Stimulated activated CD4-positive, alpha-beta T cell treated with anti-CD3 and anti-CD28 coated beads, Interleukin-12 subunit alpha, Interleukin-12 subunit beta, amount 100 ng/mL, for 4 hours (primary cell): ENCODE measurements around the gene OLA1.

ENCODE experiments used
- DNase-seq: peaks from one replicate; pipeline ENCODE4 v3.0.0-alpha.2; 2020

Gene OLA1

DNA sequence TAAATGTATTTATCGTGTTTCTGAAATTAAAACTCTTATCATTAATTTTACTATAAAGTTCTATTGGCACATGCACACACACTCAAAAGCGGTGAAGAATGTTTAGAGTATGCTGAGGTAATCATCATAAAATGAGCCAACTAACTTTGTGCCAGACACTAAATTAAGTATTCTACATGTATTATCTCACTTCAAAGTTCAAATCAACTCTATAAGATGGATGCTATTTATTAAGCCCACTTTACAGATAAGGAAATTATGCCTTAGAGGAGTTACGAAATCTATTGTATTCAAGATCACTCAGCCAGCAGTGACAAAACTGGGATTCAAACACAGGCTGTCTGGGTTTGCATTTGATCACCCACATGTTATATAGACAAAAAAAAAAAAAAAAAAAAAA is 24.9 kb downstream of the OLA1 start:
- DNase-seq = no peak

DNA sequence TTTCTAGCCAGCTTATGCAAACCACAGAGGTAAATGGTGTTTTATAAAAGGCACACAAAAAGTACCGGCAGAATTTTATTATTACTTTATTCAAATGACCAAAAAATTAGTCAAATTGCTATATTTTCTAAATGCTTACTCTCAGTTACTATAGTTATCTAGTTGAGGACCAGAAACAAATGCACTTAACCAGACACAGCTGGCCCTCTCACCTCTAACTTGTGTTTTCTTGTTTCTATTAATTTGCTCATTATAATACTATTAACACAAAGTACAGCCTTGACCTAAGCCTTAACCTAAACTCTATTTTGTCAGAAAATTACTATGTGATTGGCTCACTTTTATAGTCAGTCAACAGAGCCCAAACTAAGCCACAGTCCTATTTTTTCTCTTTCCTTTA is 26.2 kb downstream of the OLA1 start:
- no peak for DNase-seq

DNA sequence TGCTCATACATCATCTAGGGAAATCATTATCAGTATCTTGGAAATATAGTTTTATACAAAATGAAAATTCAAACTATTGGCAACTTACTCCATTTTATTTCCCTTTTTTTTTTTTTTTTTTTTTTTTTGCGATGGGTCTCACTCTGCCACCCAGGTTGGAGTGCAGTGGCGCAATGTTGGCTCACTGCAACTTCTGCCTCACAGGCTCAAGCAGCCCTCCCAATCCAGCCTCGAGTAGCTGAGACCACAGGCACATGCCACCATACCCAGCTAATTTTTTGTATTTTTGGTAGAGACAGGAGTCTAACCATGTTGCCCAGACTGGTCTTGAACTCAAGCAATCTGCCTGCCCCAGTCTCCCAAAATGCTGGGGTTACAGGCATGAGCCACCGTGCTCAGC is 29.0 kb downstream of the OLA1 start:
- no peak for DNase-seq

DNA sequence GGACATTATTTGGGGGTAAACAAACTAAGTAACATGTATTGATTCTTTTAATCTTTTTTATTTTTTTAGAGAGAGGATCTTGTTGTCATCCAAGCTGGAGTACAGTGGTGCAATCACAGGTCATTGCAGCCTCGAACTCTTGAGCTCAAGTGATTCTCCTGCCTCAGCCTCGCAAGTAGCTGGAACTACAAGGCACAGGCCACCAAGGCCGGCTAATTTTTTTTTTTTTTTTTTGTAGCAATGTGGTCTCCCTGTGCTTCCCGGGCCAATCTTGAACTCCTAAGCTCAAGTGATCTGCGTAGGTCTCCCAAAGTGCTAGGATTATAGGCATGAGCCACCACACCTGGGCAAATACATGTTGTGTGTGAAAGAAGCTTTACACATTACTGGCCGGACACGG is 29.6 kb downstream of the OLA1 start:
- DNase-seq = no peak

DNA sequence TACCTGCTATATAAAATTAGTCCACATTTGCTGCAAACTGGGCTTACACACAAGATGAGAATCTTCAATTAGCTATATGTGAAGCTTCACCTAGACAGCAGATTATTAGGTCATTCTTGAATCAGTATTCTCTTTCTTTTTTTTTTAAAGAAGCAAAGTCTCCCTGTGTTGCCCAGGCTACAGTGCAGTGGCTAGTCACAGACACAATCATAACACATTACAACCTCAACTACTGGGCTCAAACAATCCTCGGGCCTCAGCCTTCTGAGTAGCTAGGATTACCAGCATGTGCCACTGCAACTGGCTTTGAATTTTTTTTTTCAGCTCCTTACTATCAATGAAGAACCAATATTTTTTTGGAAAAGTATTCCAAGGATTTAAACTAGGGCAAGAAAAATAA is 30.5 kb downstream of the OLA1 start:
- DNase-seq = no peak

DNA sequence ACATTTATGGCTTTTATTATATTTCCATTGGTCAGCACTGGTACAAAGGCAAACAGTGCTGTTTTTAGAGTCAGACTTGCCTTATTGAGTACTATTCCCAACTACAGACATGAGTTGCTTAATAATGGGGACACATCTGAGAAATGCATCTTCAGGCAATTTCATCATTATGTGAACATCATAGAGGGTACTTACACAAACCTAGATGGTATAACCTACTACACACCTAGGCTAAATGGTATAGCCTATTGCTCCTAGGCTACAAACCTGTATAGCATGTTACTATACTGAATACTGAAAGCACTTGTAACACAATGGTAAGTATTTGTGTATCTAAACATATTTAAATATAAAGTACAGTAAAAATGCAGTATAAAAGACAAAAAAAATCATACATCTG is 36.4 kb downstream of the OLA1 start:
- no peak for DNase-seq

DNA sequence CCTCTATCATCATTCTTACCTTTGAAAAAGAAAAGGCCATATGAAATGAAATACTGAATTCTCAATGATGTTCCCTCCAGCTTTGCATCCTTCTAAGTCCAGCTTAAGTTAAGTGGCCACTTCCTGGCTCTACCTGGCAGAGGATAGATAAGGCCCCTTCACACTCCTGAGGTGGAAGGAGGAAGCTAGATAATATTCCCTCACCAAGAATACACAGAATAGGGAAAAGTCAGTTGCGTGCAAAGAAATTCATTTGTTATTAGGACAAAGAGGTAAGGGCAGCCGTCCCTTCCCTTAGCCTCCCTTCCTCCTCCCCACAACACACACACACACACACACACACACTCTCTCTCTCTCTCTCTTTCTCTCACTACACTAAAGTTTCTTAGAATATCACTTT is 37.5 kb downstream of the OLA1 start:
- DNase-seq = no peak

DNA sequence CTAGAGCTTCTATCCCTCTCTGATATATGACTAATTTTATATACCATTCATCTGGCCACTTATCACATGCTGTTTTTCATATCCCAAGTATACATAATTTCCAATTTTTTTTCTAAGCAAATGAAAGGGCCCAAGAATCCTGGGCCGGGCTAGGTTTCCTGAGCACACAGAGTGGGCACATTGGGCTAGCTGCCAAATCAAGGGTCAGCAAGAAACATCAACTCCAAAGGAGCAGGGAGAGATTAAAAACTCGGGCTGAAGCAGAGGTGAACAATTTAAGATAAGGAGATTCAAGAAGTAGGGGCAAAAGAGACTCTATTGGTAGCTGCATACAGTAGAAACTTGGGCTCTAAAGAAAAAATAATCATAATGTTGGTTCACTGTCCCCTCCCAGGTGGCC is 39.0 kb downstream of the OLA1 start:
- DNase-seq = no peak

DNA sequence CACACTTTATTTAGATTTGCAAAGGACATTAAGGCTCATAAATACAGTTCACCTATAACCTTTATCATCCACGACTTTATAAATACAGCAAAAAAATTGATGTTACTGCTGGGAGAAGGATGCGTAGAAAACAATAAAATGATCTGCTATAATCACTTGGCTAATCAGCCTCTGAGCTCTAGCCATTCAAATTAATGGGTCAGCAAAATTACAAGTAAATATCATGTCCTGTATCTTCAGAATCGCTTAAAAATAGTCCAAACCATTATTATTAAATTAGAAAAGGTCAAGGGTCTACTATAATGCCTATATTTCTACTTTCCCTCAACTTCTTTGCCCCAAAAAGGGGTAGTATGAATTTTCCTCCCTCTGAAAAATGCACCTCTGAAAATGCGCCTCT is 40.3 kb downstream of the OLA1 start:
- DNase-seq = no peak

DNA sequence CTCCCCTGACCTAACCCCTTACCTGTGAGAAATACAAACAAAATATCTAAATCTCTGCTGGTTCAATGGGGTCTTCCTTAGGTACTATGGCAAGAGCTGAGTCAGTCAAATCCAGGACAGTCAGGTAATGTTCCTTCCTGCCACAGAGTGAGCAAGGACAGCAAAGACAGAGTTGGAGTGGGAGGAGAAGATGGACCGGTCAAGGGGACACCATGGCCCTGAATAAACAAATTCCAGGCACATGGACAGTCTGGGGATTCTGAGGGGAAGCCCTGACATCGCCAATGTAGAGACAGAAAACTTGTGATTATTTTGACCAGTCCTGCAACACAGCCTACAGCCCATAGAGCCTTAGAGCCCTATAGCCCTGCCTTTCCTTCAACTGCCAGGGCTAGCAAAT is 42.8 kb downstream of the OLA1 start:
- no peak for DNase-seq

DNA sequence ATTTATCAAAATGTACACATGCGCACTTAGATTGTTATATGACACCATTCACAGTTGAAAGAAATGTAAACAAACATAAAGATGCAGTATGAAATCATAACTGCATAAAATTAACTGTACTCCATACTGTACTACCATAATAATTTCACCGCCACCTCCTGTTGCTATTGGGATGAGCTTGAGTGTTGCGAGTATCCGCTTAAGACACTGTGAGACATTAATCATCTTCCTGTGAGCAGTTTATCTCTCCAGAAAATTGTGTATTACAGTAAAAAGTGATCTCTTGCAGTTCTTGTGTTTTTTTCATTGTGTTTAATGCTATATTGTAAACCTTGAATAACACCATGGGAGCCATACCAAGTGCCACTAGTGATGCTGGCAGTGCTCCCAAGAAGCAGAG is 46.1 kb downstream of the OLA1 start:
- no peak for DNase-seq

DNA sequence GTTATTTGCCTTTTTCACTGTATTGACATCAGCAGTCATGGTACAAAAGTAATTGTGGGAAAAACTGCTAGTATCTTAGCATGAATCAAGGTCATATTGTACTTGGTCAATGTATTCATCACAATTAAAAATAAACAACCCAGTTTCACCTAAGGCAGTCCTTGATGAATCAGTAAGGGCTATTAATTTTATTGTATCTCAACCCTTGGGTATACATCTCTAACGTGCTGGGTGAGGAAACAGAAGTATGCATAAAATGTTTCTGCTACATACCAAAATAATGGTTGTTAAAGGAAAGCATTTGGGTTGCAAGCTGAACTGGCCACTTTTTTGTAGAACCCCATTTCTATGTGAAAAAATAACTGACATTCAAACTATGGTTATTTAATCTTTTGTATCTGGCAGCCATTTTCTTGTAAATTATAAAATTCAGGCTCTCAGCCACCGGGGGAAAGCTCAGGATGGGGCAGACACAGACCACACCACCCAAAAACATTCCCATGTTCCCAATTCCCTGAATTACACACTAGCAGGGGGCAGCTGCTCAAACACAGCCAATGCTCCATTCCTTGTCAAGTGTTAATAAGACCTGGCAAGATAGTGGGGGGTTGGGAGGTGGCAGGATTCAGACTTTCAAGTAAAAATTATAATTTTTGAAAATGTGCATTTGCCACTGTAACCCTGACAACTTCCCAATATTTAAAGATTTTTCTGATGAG is 49.3 kb downstream of the OLA1 start:
- no peak for DNase-seq

DNA sequence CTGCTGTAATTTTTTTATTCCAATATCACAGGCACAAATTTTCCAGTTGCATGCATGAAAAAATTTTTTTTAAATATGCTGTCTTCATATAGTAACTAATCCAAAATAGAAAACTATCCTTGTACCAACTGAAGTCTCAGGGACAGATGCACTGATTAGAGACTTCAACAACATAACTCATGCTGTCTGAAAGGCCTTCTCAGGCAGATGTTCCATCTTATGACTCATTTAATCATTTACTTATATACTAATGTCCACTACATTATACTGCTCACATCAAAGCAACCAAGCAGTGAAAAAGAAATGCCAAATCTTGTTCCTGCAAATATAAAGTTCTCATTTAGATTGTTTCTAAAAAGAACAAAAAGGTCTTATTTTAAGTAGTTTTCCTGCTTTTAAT is 53.1 kb downstream of the OLA1 start:
- DNase-seq = no peak

DNA sequence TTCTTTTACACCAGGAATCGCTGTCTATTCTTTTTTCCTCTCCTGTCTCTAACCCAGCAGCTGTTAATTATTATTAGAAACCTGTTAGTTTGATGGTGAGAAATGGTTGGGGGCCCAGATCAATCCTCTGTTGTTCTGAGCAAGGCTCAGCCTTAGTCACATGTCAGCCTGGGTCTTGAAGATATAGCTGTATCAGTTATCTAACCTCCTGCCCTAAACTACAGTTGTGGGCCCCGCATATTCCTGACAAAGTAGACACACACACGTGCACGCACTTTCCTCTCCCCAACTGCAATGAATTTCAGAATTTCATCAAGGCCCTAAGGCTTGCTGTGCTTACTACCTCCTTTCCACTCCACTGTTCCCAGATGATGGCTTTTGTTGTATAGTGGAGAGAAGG is 54.6 kb downstream of the OLA1 start:
- no peak for DNase-seq

DNA sequence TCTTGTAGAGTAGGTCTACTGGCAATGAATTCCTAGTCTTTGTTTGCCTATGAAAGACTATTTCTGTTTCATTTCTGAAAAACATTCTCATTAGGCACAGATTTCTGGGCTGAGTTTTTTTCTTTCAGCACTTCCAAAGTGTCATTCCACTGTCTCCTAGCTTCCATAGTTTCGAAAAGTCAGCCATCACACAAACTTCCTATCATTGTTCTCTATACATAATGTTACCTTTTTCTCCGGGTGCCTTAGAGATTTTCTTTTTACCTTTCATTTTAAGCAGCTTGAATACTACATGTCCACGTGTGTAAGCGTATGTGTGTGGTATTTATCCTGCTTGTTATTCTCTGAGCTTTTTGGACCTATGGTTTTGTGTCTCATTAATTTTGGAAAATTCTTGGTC is 55.7 kb downstream of the OLA1 start:
- DNase-seq = no peak

DNA sequence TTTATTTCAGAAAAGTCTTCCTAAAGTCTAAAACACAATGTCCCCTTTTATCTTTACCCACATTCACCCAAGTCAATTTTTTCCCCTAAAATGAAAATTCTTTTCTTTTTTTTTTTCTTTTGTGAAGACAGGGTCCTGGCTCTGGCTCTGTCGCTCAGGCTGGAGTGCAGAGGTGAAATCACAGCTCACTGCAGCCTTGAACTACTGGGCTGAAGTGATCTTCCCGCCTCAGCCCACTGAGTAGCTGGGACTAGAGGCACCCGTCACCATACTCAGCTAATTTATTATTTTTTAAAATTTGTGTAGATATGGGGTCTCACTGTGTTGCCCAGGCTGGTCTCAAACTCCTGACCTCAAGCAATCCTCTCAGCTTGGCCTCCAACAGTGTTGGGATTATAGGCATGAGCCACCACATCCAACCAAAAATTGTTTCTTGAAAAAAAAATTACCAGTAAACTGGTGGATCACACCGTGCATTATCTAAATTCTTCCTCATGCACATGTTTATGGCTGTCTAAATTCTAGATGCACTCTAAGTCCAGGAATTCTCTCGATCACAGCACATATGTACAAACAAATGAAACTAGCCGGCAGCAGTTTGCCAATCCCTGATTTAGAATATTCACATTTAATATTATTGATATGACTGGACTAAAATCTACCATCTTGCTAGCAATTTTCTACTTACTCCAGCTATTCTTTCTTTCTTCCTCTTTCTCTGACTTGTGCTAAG is 56.8 kb downstream of the OLA1 start:
- DNase-seq = no peak

DNA sequence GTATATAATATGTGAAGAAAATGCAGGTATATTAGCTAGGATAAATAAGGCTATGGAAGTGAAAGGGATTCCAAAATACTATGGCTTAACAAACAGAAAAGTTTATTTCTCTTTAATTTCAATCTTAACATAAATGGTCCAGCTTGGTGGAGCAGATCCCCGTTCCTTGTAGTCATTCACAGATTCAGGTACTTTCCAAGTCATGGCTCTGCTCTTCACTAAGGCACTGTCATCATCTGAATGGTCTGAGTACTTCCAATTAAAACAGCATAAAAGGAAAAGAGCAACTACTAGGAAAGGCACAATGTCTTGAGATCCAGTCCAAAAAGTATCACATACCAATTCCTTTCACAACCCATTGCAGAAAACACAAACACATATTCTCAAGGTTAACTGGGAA is 63.4 kb downstream of the OLA1 start:
- no peak for DNase-seq

DNA sequence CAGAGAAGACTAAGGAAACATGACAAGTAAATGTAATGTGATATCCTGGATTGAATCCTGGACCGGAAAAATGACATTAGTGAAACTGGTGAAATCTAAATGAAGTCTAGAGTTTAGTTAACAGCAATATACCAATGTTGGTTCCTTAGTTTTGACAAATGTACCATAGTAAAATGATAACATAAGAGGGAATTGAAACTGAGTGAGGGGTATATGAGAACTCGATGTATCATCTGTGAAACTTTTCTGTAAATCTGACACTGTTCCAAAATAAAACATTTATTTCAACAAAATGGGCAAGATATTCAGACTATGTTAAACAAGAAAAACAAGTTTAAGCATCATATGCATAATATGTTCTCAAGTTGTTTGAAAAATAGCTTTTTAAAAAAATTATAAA is 63.8 kb downstream of the OLA1 start:
- DNase-seq = no peak

DNA sequence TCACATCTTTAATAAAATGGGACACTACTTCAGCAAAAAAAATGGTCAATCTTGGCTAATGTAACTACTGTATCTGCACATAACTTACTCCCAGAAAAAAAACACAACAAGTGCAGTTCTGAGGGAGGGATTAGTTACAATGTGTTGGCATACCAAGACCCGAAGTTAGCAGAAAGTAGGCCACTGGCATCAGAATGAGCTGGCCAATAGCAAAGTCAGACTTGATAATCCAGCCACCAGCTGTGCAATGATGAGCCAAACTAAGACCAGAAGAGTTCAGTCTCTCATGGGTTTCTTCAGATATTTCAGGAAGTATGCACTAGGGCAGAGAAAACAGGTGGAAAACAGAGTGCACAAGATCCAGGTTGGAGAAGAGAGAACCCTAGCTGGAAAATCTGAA is 65.3 kb downstream of the OLA1 start:
- no peak for DNase-seq

DNA sequence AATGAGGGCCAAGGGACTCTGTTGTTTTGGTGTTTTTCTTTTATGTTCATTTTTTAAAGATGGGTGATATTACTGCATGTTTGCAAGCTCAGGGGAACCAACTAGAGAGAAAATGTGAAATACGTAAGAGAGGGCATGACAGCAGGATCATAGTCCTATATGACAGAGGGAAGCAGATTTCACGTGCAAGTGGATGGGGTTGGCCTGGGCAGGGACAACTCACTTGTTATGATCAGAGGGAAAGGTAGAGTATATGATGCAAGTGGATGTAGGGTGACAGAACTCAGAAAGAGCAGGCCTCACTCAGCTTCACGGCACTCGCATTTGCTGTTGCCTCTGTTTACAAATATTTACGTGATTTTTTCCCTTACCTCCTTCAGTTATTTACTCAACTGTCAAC is 67.0 kb downstream of the OLA1 start:
- DNase-seq = no peak

DNA sequence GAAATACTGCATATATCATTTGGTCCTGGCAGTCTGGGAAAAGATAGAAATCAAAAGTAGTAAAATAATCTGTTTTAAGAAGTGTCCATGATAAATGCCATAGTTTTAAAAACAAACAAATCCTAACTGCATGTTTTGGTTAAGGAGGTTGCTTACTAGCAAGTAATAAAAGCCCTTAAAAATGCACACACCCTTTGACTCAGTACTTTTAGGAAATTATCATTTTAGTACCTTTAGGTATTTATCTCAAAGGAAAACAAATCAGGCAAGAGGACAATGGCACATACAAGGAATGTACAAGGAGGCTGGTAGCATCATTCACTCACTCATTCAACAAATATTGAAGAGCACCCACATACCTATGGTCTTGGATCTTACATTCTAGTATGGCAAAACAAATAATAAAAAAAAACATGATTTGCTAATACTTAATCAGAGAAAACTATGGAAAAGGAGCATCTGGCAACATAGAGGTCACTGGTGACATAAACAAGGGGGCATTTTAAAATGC is 67.6 kb downstream of the OLA1 start:
- no peak for DNase-seq

DNA sequence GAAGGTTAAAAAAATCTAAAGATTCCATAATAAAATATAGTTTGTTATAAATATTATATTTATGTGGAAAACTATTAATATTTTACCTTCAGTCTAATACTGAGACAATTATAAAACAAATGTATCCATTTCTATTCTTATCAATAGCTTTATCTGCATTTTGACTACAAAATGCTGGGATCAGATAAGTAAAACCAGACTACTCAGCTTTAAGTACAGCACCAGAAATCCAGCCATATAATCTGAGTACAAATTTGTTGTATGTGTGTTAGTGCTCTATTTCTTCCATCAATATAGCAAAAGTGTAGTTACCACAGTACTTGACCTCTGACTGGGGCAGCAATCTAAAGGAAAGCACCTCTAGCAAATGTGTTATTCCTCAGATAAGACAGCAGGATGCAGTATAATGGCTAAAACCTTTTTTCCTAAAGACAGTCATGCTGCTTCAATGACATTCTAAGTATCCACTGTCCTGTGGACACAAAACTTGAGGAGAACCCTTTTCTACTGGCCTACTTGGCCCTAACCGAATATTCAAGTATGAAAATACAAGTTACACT is 68.1 kb downstream of the OLA1 start:
- DNase-seq = no peak

DNA sequence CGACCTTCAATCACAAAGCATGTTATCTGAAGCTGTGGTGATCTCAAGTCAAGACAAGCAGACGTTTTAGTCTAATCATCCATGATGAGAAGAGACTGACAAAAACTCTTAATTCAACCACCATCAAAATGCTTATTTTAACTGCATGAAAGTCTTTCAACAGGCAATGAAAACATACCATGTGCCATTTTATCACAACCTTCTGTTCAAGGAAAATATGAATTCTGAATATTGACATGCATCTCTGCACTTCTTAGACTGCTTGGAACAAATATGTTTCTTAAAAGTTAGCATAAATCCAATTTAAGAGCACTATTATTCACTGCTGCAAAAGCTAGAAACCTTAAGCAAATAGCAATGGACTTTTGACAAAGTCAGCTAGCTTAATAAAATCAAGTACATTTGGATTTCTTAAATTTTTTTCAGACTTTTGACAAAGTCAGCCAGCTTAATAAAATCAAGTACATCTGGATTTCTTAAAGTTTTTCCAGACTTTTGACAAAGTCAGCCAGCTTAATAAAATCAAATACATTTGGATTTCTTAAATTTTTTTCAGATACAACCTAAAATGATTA is 70.9 kb downstream of the OLA1 start:
- no peak for DNase-seq

DNA sequence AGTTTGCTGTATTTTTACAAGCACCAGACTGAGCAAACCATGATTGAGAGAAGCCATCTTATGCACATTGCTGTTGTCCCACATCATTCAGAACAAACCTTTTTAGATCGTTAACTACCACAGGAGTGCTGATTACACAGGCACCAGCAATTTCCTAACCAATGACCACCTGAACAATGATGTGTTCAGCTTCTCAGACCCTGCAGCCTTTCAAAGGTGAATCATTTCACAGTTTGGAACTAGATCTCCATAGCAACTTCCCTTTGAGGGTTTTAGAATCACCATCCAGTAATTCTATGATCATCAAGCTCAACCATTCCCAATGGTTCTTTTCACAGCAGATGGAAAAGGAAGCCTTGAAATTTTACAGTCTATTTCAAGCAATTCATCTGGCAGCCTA is 71.4 kb downstream of the OLA1 start:
- DNase-seq = no peak
